ENCODE results near the gene NUCB1. TPM values are rescaled to one million over a fixed set of nuclear protein-coding genes. Genes with fewer than 3 reads are reported as not detected.
"Not testable (repeated sequence)": the region's sequence is repeated elsewhere in the genome, so short reads cannot be mapped to it uniquely, and the experiment has no call there.

The NUCB1 gene
- total and polyA plus RNA-seq, 7 donors, result 49.9 to 143 (median 97.1) TPM

DNA sequence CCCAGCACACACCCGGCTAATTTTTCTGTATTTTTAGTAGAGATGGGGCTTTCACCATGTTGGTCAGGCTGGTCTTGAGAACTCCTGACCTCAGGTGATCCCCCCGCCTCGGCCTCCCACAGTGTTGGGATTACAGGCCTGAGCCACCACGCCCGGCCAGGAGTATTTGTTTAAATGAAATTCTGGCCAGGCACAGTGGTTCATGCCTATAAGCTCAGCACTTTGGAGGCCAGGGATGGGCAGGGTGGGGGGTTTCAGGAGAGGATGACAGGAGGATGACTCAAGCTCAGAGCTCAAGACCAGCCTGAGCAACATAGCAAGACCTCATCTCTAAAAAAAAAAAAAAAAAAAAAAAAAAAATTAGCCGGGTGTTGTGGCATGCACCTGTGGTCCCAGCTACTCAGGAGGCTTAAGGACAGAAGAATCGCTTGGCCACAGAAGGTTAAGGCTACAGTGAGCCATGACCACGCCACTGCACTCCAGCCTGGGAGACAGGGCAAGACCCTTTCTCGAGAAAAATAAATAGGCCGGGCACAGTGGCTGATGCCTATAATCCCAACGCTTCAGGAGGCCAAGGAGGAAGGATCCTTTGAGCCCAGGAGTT, 25.2 kb downstream of the NUCB1 start:
- ATAC-seq (peak in 2 of 4 donors; percentile 9 to 11), DNase-seq (no peak)
- H3K4me1 ChIP-seq, result peaks cover 8% of the 10 kb centered on the region
- no peak overlapping the region for H3K4me3 ChIP-seq
- 66 to 74% (median 74%) methylated on average over 11 of the region's 11 CpGs for WGBS, 3 donors
- no peaks in the 10 kb centered on the region for H3K27me3 ChIP-seq (ENCODE audit: insufficient read depth in 3 of 3, low read length in 2 of 3)
- no peak overlapping the region for H3K27ac ChIP-seq
- TF ChIP-seq CTCF (IDR thresholded peaks at IDR 0.05), result no peak
- H3K36me3 ChIP-seq (ENCODE audit: insufficient read depth in 1 of 2, low read depth in 1 of 2), result peaks cover 0 to 31% of the 10 kb centered on the region in 2 donors
- no peaks in the 10 kb centered on the region for H3K9me3 ChIP-seq
- intact Hi-C loops (cut with DNase I), result no loop called here

DNA sequence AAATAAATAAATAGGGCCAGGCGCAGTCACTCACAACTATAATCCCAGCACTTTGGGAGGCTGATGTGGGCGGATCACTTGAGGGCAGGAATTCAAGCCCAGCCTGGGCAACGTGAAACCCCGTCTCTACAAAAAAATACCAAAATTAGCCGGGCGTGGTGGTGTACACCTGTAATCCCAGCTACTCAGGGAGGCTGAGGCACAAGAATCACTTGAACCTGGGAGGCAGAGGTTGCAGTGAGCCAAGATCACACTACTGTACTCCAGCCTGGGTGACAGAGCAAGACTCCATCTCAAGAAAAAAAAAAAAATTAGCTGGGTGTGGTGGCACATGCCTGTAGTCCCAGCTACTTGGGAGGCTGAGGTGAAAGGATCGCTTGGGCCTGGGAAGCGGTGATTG, 25.8 kb downstream of the NUCB1 start:
- H3K27ac ChIP-seq; H3K4me3 ChIP-seq; H3K9me3 ChIP-seq; ATAC-seq; H3K27me3 ChIP-seq (ENCODE audit: insufficient read depth in 3 of 3, low read length in 2 of 3); DNase-seq; H3K4me1 ChIP-seq; intact Hi-C loops (cut with DNase I): not testable (repeated sequence)
- H3K36me3 ChIP-seq (ENCODE audit: insufficient read depth in 1 of 2, low read depth in 1 of 2), result peaks cover 0 to 25% of the 10 kb centered on the region in 2 donors
- 72 to 76% (median 72%) methylated on average over 8 of the region's 8 CpGs for WGBS, 3 donors

DNA sequence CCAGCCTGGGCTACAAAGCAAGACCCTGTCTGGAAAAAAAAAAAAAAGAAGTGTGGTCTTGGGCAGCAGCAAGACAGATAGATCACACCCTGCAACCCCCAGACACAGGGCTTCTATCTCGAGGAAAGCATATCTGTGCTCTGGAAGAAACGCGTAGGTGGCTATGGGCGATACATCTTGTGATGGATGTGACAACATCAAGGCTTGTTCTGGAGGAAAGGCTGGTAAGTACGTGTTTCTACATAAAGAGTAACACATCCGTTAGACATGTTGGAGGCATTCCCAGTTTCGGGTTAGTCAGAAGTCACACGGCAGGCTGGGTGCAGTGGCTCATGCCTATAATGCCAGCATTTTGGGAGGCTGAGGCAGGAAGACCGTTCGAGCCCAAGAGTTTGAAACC, 26.8 kb downstream of the NUCB1 start:
- H3K27ac ChIP-seq, result peak overlapping the region; percentile 23
- 31 to 41% (median 38%) methylated on average over 10 of the region's 10 CpGs for WGBS, 3 donors
- ATAC-seq (peak; percentile 69 to 87 (median 80)), DNase-seq (peak in 1 of 2 donors; percentile 51)
- no peak overlapping the region for H3K4me3 ChIP-seq
- H3K27me3 ChIP-seq (ENCODE audit: insufficient read depth in 3 of 3, low read length in 2 of 3), result no peaks in the 10 kb centered on the region
- H3K36me3 ChIP-seq (ENCODE audit: insufficient read depth in 1 of 2, low read depth in 1 of 2), result peaks cover 0 to 16% of the 10 kb centered on the region in 2 donors
- intact Hi-C loops (cut with DNase I), result no loop called here
- H3K4me1 ChIP-seq, result peaks cover 8% of the 10 kb centered on the region
- no peaks in the 10 kb centered on the region for H3K9me3 ChIP-seq
- TF ChIP-seq CTCF (IDR thresholded peaks at IDR 0.05), result no peak

DNA sequence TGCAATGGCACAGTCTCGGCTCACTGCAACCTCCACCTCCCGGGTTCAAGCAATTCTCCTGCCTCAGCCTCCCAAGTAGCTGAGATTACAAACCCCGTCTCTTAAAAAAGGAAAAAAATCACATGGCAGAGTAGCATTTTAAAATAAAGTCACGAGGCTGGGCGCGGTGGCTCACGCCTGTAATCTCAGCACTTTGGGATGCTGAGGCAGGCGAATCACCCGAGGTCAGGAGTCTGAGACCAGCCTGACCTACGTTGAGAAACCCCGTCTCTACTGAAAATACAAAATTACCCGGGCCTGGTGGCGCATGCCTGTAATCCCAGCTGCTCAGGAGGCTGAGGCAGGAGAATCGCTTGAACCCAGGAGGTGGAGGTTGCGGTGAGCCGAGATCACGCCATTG, 27.6 kb downstream of the NUCB1 start:
- H3K4me3 ChIP-seq; H3K27ac ChIP-seq; intact Hi-C loops (cut with DNase I); H3K4me1 ChIP-seq; DNase-seq; H3K9me3 ChIP-seq; H3K36me3 ChIP-seq (ENCODE audit: insufficient read depth in 1 of 2, low read depth in 1 of 2); H3K27me3 ChIP-seq (ENCODE audit: insufficient read depth in 3 of 3, low read length in 2 of 3); ATAC-seq: not testable (repeated sequence)
- WGBS, 3 donors, result 84 to 87% (median 84%) methylated on average over 17 of the region's 17 CpGs

DNA sequence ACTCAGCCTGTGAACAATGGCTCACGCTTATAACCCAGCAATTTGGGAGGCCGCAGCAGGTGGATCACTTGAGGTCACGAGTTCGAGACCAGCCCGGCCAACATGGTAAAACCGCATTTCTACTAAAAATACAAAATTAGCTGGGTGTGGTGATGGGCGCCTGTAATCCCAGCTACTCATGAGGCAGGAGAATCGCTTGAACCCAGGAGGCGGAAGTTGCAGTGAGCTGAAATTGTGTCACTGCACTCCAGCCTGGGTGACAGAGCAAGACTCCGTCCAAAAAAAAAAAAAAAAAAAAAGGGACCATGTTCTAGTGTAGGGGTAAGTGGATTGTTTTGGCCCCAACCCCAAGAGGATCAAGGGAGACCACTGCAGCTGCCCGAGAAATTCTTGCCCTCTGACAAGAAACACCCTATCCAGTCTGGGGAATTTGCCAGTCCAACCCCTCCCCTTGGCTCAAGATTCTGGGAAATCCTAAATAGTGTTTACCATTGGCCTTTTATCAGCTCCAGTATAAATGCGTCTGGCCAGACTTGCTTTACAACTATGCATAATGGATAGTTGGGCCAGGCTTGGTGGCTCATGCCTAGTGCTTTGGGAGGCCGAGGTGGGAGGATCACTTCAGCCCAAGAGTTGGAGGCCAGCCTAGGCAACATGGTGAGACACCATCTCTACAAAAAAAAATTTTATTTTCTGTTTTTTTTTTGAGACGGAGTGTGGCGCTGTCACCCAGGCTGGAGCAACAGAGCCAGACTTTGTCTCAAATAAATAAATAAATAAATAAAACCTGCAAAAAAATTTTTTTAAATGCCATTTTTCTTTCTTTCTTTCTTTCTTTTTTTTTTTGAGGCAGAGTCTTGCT, 28.3 kb downstream of the NUCB1 start:
- H3K9me3 ChIP-seq, result no peaks in the 10 kb centered on the region
- no peak overlapping the region for H3K27ac ChIP-seq
- H3K4me3 ChIP-seq, result no peak overlapping the region
- H3K36me3 ChIP-seq (ENCODE audit: insufficient read depth in 1 of 2, low read depth in 1 of 2), result peaks cover 0 to 2% of the 10 kb centered on the region in 2 donors
- ATAC-seq (no peak), DNase-seq (no peak)
- no peak for TF ChIP-seq CTCF (IDR thresholded peaks at IDR 0.05)
- peaks cover 8% of the 10 kb centered on the region for H3K4me1 ChIP-seq
- 59 to 62% (median 61%) methylated on average over 14 to 15 of the region's 15 CpGs for WGBS, 3 donors
- no peaks in the 10 kb centered on the region for H3K27me3 ChIP-seq (ENCODE audit: insufficient read depth in 3 of 3, low read length in 2 of 3)
- intact Hi-C loops (cut with DNase I), result no loop called here

All from psoas muscle (tissue), 8 donors.